Measurements from ENCODE around the gene RHOC. TPM values are rescaled to one million over a fixed set of nuclear protein-coding genes. Genes with fewer than 3 reads are reported as not detected.
"Not testable (repeated sequence)": the region's sequence is repeated elsewhere in the genome, so short reads cannot be mapped to it uniquely, and the experiment has no call there.

RHOC gene
- total and polyA plus RNA-seq, 2 experiments from 2014 or later, result 257 to 358 TPM

- no peak overlapping the region for H3K4me3 ChIP-seq
- H3K4me1 ChIP-seq (ENCODE audit: low read depth), result no peaks in the 10 kb centered on the region
- DNase-seq (ENCODE audit: low read depth in 1 of 2, low spot score in 1 of 2), result no peak
- no peak overlapping the region for H3K27ac ChIP-seq
- H3K36me3 ChIP-seq, result no peaks in the 10 kb centered on the region
- no peak for TF ChIP-seq CTCF (IDR thresholded peaks at IDR 0.05; ENCODE audit: low read depth, low read length)
- H3K9me3 ChIP-seq (ENCODE audit: low read depth), result no peaks in the 10 kb centered on the region
- no peaks in the 10 kb centered on the region for H3K27me3 ChIP-seq
Measured at GRCh38 chr1:112737573-112737972, 30.6 kb upstream of the RHOC start.

GRCh38 chr1:112735752-112736151 is 28.8 kb upstream of the RHOC start:
- no peak for TF ChIP-seq CTCF (IDR thresholded peaks at IDR 0.05; ENCODE audit: low read depth, low read length)
- Histone ChIP-seq H3K36me3 (no peaks in the 10 kb centered on the region), H3K4me3 (no peak overlapping the region), H3K9me3 (ENCODE audit: low read depth) (no peaks in the 10 kb centered on the region), H3K27ac (no peak overlapping the region), H3K4me1 (ENCODE audit: low read depth) (no peaks in the 10 kb centered on the region), H3K27me3 (no peaks in the 10 kb centered on the region)
- peak in 1 of 2 donors; percentile 35 for DNase-seq (ENCODE audit: low read depth in 1 of 2, low spot score in 1 of 2)

- peaks cover 3% of the 10 kb centered on the region for H3K4me1 ChIP-seq (ENCODE audit: low read depth)
- H3K4me3 ChIP-seq, result no peak overlapping the region
- no peak overlapping the region for H3K27ac ChIP-seq
- H3K27me3 ChIP-seq, result no peaks in the 10 kb centered on the region
- no peak for DNase-seq (ENCODE audit: low read depth in 1 of 2, low spot score in 1 of 2)
- H3K9me3 ChIP-seq (ENCODE audit: low read depth), result no peaks in the 10 kb centered on the region
- TF ChIP-seq CTCF (IDR thresholded peaks at IDR 0.05; ENCODE audit: low read depth, low read length), result no peak
- H3K36me3 ChIP-seq, result no peaks in the 10 kb centered on the region
Measured at GRCh38 chr1:112731451-112731850, 24.5 kb upstream of the RHOC start.

- Histone ChIP-seq H3K9me3 (ENCODE audit: low read depth) (no peaks in the 10 kb centered on the region), H3K27me3 (no peaks in the 10 kb centered on the region), H3K4me1 (ENCODE audit: low read depth) (peaks cover 3% of the 10 kb centered on the region), H3K4me3 (no peak overlapping the region), H3K27ac (no peak overlapping the region), H3K36me3 (no peaks in the 10 kb centered on the region)
- DNase-seq (ENCODE audit: low read depth in 1 of 2, low spot score in 1 of 2), result no peak
- no peak for TF ChIP-seq CTCF (IDR thresholded peaks at IDR 0.05; ENCODE audit: low read depth, low read length)
Measured at GRCh38 chr1:112729909-112730308, 23.0 kb upstream of the RHOC start.

GRCh38 chr1:112729011-112729410 is 22.1 kb upstream of the RHOC start:
- H3K27me3 ChIP-seq; H3K36me3 ChIP-seq; H3K27ac ChIP-seq; H3K4me3 ChIP-seq; DNase-seq (ENCODE audit: low read depth in 1 of 2, low spot score in 1 of 2); H3K4me1 ChIP-seq (ENCODE audit: low read depth); H3K9me3 ChIP-seq (ENCODE audit: low read depth): not testable (repeated sequence)

- not testable (repeated sequence) for DNase-seq (ENCODE audit: low read depth in 1 of 2, low spot score in 1 of 2); H3K4me1 ChIP-seq (ENCODE audit: low read depth); H3K27ac ChIP-seq; H3K4me3 ChIP-seq; H3K9me3 ChIP-seq (ENCODE audit: low read depth); H3K27me3 ChIP-seq; H3K36me3 ChIP-seq
Measured at GRCh38 chr1:112728306-112728971, 21.5 kb upstream of the RHOC start.

Measured in cardiac muscle cell (in vitro differentiated cells and primary cell).